K562 (cell line): Measurements from ENCODE around the gene IMP4. TPM values are rescaled to one million over a fixed set of nuclear protein-coding genes. Genes with fewer than 3 reads are reported as not detected.

Experiments
- BHLHE40 ChIP-seq: IDR thresholded peaks from 2 replicates; pipeline ENCODE4 v1.6.1; 2011; ENCODE audit warnings: low read length, improper control_type of control experiment
- CCNT2 ChIP-seq: IDR thresholded peaks from 2 replicates; pipeline ENCODE4 v1.6.1; 2011; ENCODE audit warnings: borderline replicate concordance, low read depth, mild to moderate bottlenecking, moderate library complexity, mixed read lengths, low read length; ENCODE audit not compliant: insufficient read length; ENCODE audit errors: extremely low read depth
- ETS2 ChIP-seq: IDR thresholded peaks from 2 replicates; pipeline ENCODE4 v1.6.1; 2016; ENCODE audit warnings: borderline replicate concordance, missing genetic modification characterization, mild to moderate bottlenecking, moderate library complexity, missing compliant biosample characterization; ENCODE audit not compliant: poor library complexity, severe bottlenecking
- ETV5 ChIP-seq: sonication (generic); formaldehyde crosslinking; IDR thresholded peaks from 2 replicates; pipeline ENCODE4 v1.4.0; 2020; ENCODE audit warnings: low read depth, mild to moderate bottlenecking, missing genetic modification reagents
- HNRNPK ChIP-seq: fragments of 200-400 bp; formaldehyde crosslinking; IDR thresholded peaks from one replicate; pipeline ENCODE4 v1.6.1; 2018; ENCODE audit warnings: mild to moderate bottlenecking, low read depth, low read length; ENCODE audit not compliant: poor library complexity, severe bottlenecking
- NFRKB ChIP-seq: fragments of 450-650 bp; IDR thresholded peaks from 2 replicates; pipeline ENCODE4 v1.6.1; 2016; ENCODE audit warnings: low read depth
- NRF1 ChIP-seq, 2 experiments: fragments of 450-650 bp; IDR thresholded peaks in 1 of 2; conservative IDR thresholded peaks in 1 of 2; 2 replicates each; pipeline ENCODE4 v1.6.1; 2014; ENCODE audit warnings: mild to moderate bottlenecking in 2 of 2
- POLR2AphosphoS2 ChIP-seq: IDR thresholded peaks from 2 replicates; pipeline ENCODE4 v1.6.1; 2012; ENCODE audit warnings: low read length, improper control_type of control experiment
- POLR2G ChIP-seq: fragments of 200-400 bp; formaldehyde crosslinking; IDR thresholded peaks from 2 replicates; pipeline ENCODE4 v1.6.1; 2017; ENCODE audit warnings: low read depth, mild to moderate bottlenecking, antibody characterized with exemption, low read length, moderate library complexity
- POLR2H ChIP-seq: IDR thresholded peaks from 2 replicates; pipeline ENCODE4 v1.6.1; 2016; ENCODE audit warnings: missing genetic modification characterization, low read depth, mild to moderate bottlenecking, control low read depth, missing compliant biosample characterization, moderate library complexity
- PPARD ChIP-seq: fragments of 250-450 bp; sonication (Bioruptor Pico); IDR thresholded peaks from 2 replicates; pipeline ENCODE4 v1.8.0; 2022; ENCODE audit warnings: inconsistent platforms, mild to moderate bottlenecking, moderate library complexity
- PTBP1 ChIP-seq: fragments of 200-400 bp; formaldehyde crosslinking; IDR thresholded peaks from 2 replicates; pipeline ENCODE4 v1.6.1; 2017; ENCODE audit warnings: low read depth, low read length
- RAD21 ChIP-seq, 2 experiments: fragments of 250-450 bp in 1 of 2; fragments of 450-650 bp in 1 of 2; sonication (Bioruptor Pico) in 1 of 2; formaldehyde crosslinking in 1 of 2; IDR thresholded peaks in 1 of 2; conservative IDR thresholded peaks in 1 of 2; 2 replicates each; pipeline versions ENCODE4 v1.4.0 to v1.8.0; 2020 to 2022; ENCODE audit warnings: mild to moderate bottlenecking in 2 of 2, moderate library complexity in 1 of 2
- SOX6 ChIP-seq: fragments of 450-650 bp; IDR thresholded peaks from 2 replicates; pipeline ENCODE4 v1.6.1; 2014; ENCODE audit warnings: mild to moderate bottlenecking
- SPI1 ChIP-seq: IDR thresholded peaks from 2 replicates; pipeline ENCODE4 v1.6.1; 2011; ENCODE audit warnings: low read depth, low read length, control low read depth, borderline replicate concordance
- TAL1 ChIP-seq: fragments of 450-650 bp; IDR thresholded peaks from 2 replicates; pipeline ENCODE4 v1.6.1; 2016; ENCODE audit warnings: mild to moderate bottlenecking
- TRIM24 ChIP-seq, 2 experiments: fragments of 450-650 bp; IDR thresholded peaks; 2 replicates each; pipeline ENCODE4 v1.6.1; 2016
- ZFP30 ChIP-seq: fragments of 250-450 bp; sonication (Bioruptor Pico); IDR thresholded peaks from 2 replicates; pipeline ENCODE4 v1.8.0; 2022; ENCODE audit warnings: moderate library complexity, mild to moderate bottlenecking, inconsistent platforms, borderline replicate concordance
- ZNF79 ChIP-seq: fragments of 250-450 bp; sonication (Bioruptor Pico); IDR thresholded peaks from 2 replicates; pipeline ENCODE4 v1.4.0; 2020; ENCODE audit warnings: low read depth, mild to moderate bottlenecking, moderate library complexity
- polyA plus RNA-seq, 8 experiments: library from polyadenylated mRNA; depleted of rRNA in 4 of 8; stranded (reverse) in 5 of 8; unstranded in 3 of 8; fragments of >200 nt; fragmentation: Nextera tagmentation in 2 of 8; fragmentation: Illumina TruSeq in 1 of 8; extraction: Ambion mirVana in 2 of 8; extraction: Trizol in 1 of 8; gene quantifications; 2 replicates each; pipeline versions ENCODE4 v1.2.1 to v1.2.3, GENCODE V29; 2011 to 2014; ENCODE audit warnings: inconsistent platforms in 1 of 8, missing spikeins in 1 of 8
- total RNA-seq, 7 experiments: library from RNA; depleted of rRNA in 6 of 7; stranded (reverse); fragments of >200 nt in 6 of 7; fragmentation: Illumina TruSeq in 2 of 7; extraction: Trizol in 2 of 7; gene quantifications; 2 replicates each; pipeline versions ENCODE4 v1.2.1 to v1.2.3, GENCODE V29; 2011 to 2021; ENCODE audit warnings: low replicate concordance in 1 of 7
- TF ChIP-seq, protein P1 (sequence below), 3 experiments: fragments of 200-800 bp in 1 of 3; sonication (Bioruptor generic) in 1 of 3; sonication (generic) in 1 of 3; formaldehyde crosslinking in 1 of 3; IDR thresholded peaks; 2 replicates each; pipeline versions ENCODE4 v1.6.1 to v1.8.0; 2016 to 2022; ENCODE audit warnings: mild to moderate bottlenecking in 2 of 3, missing compliant biosample characterization in 2 of 3, missing genetic modification characterization in 2 of 3, missing genetic modification reagents in 1 of 3
- TF ChIP-seq, protein P2 (sequence below): sonication (generic); formaldehyde crosslinking; IDR thresholded peaks from 2 replicates; pipeline ENCODE4 v1.8.0; 2022; ENCODE audit warnings: mild to moderate bottlenecking, missing genetic modification reagents

IMP4 gene
- total and polyA plus RNA-seq, 9 of the 15 experiments (the other 6 are each of a cell fraction or from before 2014, with no cell fraction given): 35.4 to 209 (median 100.0) TPM

DNA sequence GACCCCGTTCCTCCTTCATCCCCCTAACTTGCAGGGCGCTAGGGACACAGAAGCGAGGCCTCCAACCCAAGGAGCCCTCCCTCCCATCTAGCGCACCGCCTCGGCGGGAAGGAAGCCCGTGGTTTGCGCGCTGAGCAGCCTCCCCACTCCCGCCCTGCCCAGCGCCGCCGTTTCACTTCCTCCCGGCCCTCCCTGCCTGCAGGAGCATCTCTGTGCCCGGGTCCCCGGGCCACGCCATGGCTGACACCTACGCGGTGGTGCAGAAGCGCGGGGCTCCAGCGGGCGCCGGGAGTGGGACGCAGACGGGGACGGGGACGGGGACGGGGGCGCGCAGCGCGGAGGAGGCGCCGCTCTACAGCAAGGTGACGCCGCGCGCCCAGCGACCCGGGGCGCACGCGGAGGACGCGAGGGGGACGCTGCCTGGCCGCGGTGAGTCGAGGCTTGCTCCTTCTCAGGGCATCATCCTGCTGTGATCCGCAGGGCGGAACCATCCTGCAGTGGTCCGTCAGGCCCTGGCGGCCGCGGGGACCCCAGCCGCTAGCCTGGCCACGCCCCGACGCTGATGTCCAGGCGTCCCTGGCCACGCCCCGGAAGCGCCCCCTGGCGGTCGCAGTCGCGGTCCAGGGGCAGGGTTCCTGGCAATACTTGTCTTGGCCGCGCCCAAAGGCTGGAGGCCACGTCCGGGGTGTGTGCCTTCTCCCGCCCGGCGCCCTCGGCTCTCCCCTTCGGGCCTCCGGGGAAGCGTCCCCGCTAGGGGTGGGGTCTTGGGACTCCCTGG is 29.5 kb downstream of the IMP4 start (continued):
- TF ChIP-seq NFRKB (no peak), ZFP30 (CRISPR knock-in tag) (no peak), POLR2G (peak; percentile 91), HNRNPK (no peak), CCNT2 (peak; percentile 84), PTBP1 (0 out of 2 replicates have a peak, but pooled peaks have one; percentile 56), PPARD (CRISPR knock-in tag) (no peak), ETS2 (no peak), NRF1 (conservative IDR thresholded peaks at IDR 0.05 in 1 of 2, IDR thresholded peaks at IDR 0.05 in 1 of 2) (peak; percentile 55 to 64), TAL1 (no peak), POLR2AphosphoS2 (0 out of 2 replicates have a peak, but pooled peaks have one; percentile 59), SPI1 (peak; percentile 68; the same call in 1 of the 2 replicates), RAD21 (CRISPR knock-in tag; conservative IDR thresholded peaks at IDR 0.05 in 1 of 2, IDR thresholded peaks at IDR 0.05 in 1 of 2) (peak; percentile 43 to 61), SOX6 (peak; percentile 62), POLR2H (tag) (peak; percentile 60), TRIM24 (IDR thresholded peaks at IDR 0.05) (peak; percentile 14 to 30; a peak in 1 of 4 replicates), ETV5 (CRISPR knock-in tag) (peak; percentile 97), ZNF79 (CRISPR knock-in tag) (no peak), BHLHE40 (peak; percentile 32; the same call in 1 of the 2 replicates)
- TF ChIP-seq, protein P1, sequence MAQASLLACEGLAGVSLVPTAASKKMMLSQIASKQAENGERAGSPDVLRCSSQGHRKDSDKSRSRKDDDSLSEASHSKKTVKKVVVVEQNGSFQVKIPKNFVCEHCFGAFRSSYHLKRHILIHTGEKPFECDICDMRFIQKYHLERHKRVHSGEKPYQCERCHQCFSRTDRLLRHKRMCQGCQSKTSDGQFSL (CRISPR knock-in tag; IDR thresholded peaks at IDR 0.05): peak; percentile 62; the same call in 1 of the 2 replicates
- TF ChIP-seq, protein P1 (tag; IDR thresholded peaks at IDR 0.05): no peak
- TF ChIP-seq, protein P2, sequence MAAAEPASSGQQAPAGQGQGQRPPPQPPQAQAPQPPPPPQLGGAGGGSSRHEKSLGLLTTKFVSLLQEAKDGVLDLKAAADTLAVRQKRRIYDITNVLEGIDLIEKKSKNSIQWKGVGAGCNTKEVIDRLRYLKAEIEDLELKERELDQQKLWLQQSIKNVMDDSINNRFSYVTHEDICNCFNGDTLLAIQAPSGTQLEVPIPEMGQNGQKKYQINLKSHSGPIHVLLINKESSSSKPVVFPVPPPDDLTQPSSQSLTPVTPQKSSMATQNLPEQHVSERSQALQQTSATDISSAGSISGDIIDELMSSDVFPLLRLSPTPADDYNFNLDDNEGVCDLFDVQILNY: no peak
